Liver (tissue), 9 donors: ENCODE results near the gene RIT2. TPM values are rescaled to one million over a fixed set of nuclear protein-coding genes. Genes with fewer than 3 reads are reported as not detected.

ENCODE experiments used
- DNase-seq: peaks from one replicate; pipeline ENCODE4 v3.0.0-alpha.2; 2017; ENCODE audit warnings: low spot score
- H3K27ac ChIP-seq, 2 donors: one replicate each; pipeline ENCODE4 v1.7.0; 2013; ENCODE audit warnings: inconsistent platforms in 2 of 2, low read length in 2 of 2, control low read depth in 1 of 2, low read depth in 1 of 2, mild to moderate bottlenecking in 1 of 2
- H3K27me3 ChIP-seq, 4 donors: one replicate each; pipeline versions ENCODE4 v1.6.1 to v1.7.0; 2013; ENCODE audit warnings: low read length in 3 of 4, inconsistent platforms in 1 of 4, mild to moderate bottlenecking in 1 of 4, moderate library complexity in 1 of 4; ENCODE audit not compliant: control insufficient read depth in 4 of 4, insufficient read depth in 4 of 4
- H3K36me3 ChIP-seq, 4 donors: one replicate each; pipeline versions ENCODE4 v1.6.1 to v1.7.0; 2013; ENCODE audit warnings: low read length in 3 of 4, mild to moderate bottlenecking in 3 of 4, low read depth in 1 of 4, moderate library complexity in 1 of 4; ENCODE audit not compliant: control insufficient read depth in 4 of 4, insufficient read depth in 3 of 4
- H3K4me1 ChIP-seq, 4 donors: one replicate each; pipeline versions ENCODE4 v1.6.1 to v1.7.0; 2013; ENCODE audit warnings: low read length in 3 of 4, mild to moderate bottlenecking in 3 of 4, moderate library complexity in 1 of 4; ENCODE audit not compliant: control insufficient read depth in 4 of 4, insufficient read depth in 4 of 4
- H3K4me3 ChIP-seq, 3 donors: one replicate each; pipeline versions ENCODE4 v1.6.1 to v1.7.0; 2013; ENCODE audit warnings: low read length in 3 of 3, control low read depth in 1 of 3, low read depth in 1 of 3, mild to moderate bottlenecking in 1 of 3
- H3K9ac ChIP-seq, 2 donors: one replicate each; pipeline ENCODE4 v1.7.0; 2013; ENCODE audit warnings: low read length in 2 of 2, mild to moderate bottlenecking in 2 of 2, moderate library complexity in 2 of 2, control low read depth in 1 of 2, low read depth in 1 of 2
- H3K9me3 ChIP-seq, 4 donors: one replicate each; pipeline versions ENCODE4 v1.6.1 to v1.7.0; 2013; ENCODE audit warnings: low read length in 3 of 4; ENCODE audit not compliant: control insufficient read depth in 4 of 4
- EGR1 ChIP-seq, 2 donors: IDR thresholded peaks; 2 replicates each; pipeline ENCODE4 v1.6.1; 2016 to 2018; ENCODE audit warnings: antibody characterized with exemption in 2 of 2, low read depth in 2 of 2
- FOXA1 ChIP-seq: IDR thresholded peaks from 2 replicates; pipeline ENCODE4 v1.6.1; 2016; ENCODE audit warnings: antibody characterized with exemption
- HNF4A ChIP-seq, 2 donors: conservative IDR thresholded peaks; 2 replicates each; pipeline ENCODE4 v1.6.1; 2016; ENCODE audit warnings: antibody characterized with exemption in 2 of 2, mild to moderate bottlenecking in 2 of 2
- HNF4G ChIP-seq: IDR thresholded peaks from 2 replicates; pipeline ENCODE4 v1.6.1; 2016; ENCODE audit warnings: antibody characterized with exemption
- JUND ChIP-seq, 2 donors: IDR thresholded peaks; 2 replicates each; pipeline ENCODE4 v1.6.1; 2016; ENCODE audit warnings: antibody characterized with exemption in 2 of 2
- NR2F2 ChIP-seq: IDR thresholded peaks from 2 replicates; pipeline ENCODE4 v1.6.1; 2016; ENCODE audit warnings: antibody characterized with exemption
- RAD21 ChIP-seq, 2 donors: IDR thresholded peaks; 2 replicates each; pipeline ENCODE4 v1.6.1; 2016; ENCODE audit warnings: antibody characterized with exemption in 2 of 2, mild to moderate bottlenecking in 2 of 2
- RXRA ChIP-seq, 2 donors: IDR thresholded peaks; 2 replicates each; pipeline ENCODE4 v1.6.1; 2017 to 2018; ENCODE audit warnings: antibody characterized with exemption in 2 of 2, mild to moderate bottlenecking in 1 of 2
- SP1 ChIP-seq: IDR thresholded peaks from 2 replicates; pipeline ENCODE4 v1.6.1; 2018; ENCODE audit warnings: antibody characterized with exemption, mild to moderate bottlenecking
- YY1 ChIP-seq: IDR thresholded peaks from 2 replicates; pipeline ENCODE4 v1.6.1; 2016; ENCODE audit warnings: antibody characterized with exemption, mild to moderate bottlenecking
- WGBS: extraction: QIAGEN DNeasy Blood & Tissue Kit; methylation state at CpG from one replicate; pipeline ENCODE4 v1.1.7; 2013; 5-methylcytosine and 5-hydroxymethylcytosine counted together
- polyA plus RNA-seq, 2 donors: library from polyadenylated mRNA; stranded (reverse) in 1 of 2; unstranded in 1 of 2; fragments of 200-250 nt in 1 of 2; fragments of >200 nt in 1 of 2; fragmentation: Nextera tagmentation in 1 of 2; extraction: Ambion mirVana in 1 of 2; gene quantifications; one replicate each; pipeline versions ENCODE4 v1.2.1 to v1.2.3, GENCODE V29; 2013 to 2015
- total RNA-seq, 2 donors: library from RNA; depleted of rRNA; stranded (reverse); fragments of >200 nt; gene quantifications; one replicate each; pipeline ENCODE4 v1.2.3, GENCODE V29; 2014
- TF ChIP-seq, protein P1 (sequence below): fragments of 150-350 bp; IDR thresholded peaks from 2 replicates; pipeline ENCODE4 v1.5.1; 2017; ENCODE audit warnings: improper control_type of control experiment, low read depth, low read length; ENCODE audit not compliant: missing input control
- TF ChIP-seq, protein P2 (sequence below): IDR thresholded peaks from 2 replicates; pipeline ENCODE4 v1.6.1; 2016; ENCODE audit warnings: antibody characterized with exemption
- TF ChIP-seq, protein P3 (sequence below): IDR thresholded peaks from 2 replicates; pipeline ENCODE4 v1.6.1; 2016; ENCODE audit warnings: antibody characterized with exemption
- donor health status: healthy.
- donor health status: healthy.
- donor health status: healthy.
- donor health status: healthy.
- donor health status: healthy.

RIT2 gene
- total and polyA plus RNA-seq, 4 donors, result not detected

DNA sequence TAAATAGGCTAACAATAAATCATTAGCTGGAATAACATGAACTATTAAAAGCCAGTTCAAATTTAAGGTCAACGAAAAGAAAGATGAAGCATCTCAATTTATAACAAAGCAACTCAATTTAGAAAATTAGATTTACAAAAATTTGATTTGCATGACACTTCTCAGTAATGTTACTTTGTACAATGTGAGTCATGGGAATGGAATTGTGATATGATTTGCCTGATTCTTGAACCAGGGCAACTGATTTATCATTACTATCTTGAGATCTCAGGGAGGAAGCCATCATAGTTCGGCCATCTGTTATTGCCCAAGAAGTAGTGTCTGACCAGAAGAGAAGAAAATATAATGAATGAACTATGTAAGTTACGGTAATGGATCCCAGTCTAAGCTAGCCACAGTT lies 193.1 kb downstream of the RIT2 start:
- no peak for DNase-seq

DNA sequence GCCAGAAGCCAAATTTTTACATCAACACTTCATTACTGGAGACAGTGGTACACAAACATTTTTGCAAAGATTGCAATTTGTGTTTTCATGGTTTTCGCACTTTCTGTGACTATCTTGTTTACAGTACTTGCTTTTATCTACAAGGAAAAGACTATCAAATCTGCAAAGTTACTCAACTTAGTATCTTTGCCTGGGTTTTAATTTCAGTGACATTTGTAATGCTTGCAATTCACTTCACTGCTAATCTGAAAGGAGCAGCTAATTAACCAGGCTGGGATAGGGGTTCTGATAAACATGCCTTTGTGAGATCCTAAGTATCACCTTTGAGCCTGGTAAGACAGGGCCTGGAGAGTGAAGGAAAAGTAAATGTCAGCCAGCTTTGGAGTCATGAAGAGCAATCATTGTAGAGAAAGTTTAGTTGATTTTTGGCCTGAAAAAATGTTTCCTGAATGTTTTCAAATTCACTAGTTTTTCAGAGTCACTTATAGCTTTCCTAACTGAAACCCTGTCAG lies 194.2 kb downstream of the RIT2 start:
- H3K4me3 ChIP-seq, result no peak overlapping the region
- no peak overlapping the region for H3K27ac ChIP-seq
- no peak for TF ChIP-seq NR2F2
- no peak for TF ChIP-seq EGR1 (IDR thresholded peaks at IDR 0.05; ENCODE audit: low read depth in 2 of 2)
- no peak for TF ChIP-seq HNF4G
- TF ChIP-seq RAD21 (IDR thresholded peaks at IDR 0.05), result no peak
- TF ChIP-seq, protein P1, sequence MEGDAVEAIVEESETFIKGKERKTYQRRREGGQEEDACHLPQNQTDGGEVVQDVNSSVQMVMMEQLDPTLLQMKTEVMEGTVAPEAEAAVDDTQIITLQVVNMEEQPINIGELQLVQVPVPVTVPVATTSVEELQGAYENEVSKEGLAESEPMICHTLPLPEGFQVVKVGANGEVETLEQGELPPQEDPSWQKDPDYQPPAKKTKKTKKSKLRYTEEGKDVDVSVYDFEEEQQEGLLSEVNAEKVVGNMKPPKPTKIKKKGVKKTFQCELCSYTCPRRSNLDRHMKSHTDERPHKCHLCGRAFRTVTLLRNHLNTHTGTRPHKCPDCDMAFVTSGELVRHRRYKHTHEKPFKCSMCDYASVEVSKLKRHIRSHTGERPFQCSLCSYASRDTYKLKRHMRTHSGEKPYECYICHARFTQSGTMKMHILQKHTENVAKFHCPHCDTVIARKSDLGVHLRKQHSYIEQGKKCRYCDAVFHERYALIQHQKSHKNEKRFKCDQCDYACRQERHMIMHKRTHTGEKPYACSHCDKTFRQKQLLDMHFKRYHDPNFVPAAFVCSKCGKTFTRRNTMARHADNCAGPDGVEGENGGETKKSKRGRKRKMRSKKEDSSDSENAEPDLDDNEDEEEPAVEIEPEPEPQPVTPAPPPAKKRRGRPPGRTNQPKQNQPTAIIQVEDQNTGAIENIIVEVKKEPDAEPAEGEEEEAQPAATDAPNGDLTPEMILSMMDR, result no peak
- 59% methylated on average over 1 of the region's 1 CpG for WGBS
- H3K9me3 ChIP-seq, result no peaks in the 10 kb centered on the region
- H3K4me1 ChIP-seq, result no peaks in the 10 kb centered on the region
- DNase-seq, result no peak
- H3K27me3 ChIP-seq, result no peaks in the 10 kb centered on the region
- no peak overlapping the region for H3K9ac ChIP-seq
- no peaks in the 10 kb centered on the region for H3K36me3 ChIP-seq

More for the DNA sequence above, 193.1 kb downstream of the RIT2 start:
- Histone ChIP-seq H3K27ac (no peak overlapping the region), H3K4me3 (no peak overlapping the region), H3K4me1 (no peaks in the 10 kb centered on the region), H3K9ac (no peak overlapping the region), H3K27me3 (no peaks in the 10 kb centered on the region), H3K36me3 (no peaks in the 10 kb centered on the region), H3K9me3 (no peaks in the 10 kb centered on the region)
- WGBS, result 76% methylated on average over 3 of the region's 3 CpGs
- TF ChIP-seq FOXA1, result no peak
- TF ChIP-seq, protein P2, sequence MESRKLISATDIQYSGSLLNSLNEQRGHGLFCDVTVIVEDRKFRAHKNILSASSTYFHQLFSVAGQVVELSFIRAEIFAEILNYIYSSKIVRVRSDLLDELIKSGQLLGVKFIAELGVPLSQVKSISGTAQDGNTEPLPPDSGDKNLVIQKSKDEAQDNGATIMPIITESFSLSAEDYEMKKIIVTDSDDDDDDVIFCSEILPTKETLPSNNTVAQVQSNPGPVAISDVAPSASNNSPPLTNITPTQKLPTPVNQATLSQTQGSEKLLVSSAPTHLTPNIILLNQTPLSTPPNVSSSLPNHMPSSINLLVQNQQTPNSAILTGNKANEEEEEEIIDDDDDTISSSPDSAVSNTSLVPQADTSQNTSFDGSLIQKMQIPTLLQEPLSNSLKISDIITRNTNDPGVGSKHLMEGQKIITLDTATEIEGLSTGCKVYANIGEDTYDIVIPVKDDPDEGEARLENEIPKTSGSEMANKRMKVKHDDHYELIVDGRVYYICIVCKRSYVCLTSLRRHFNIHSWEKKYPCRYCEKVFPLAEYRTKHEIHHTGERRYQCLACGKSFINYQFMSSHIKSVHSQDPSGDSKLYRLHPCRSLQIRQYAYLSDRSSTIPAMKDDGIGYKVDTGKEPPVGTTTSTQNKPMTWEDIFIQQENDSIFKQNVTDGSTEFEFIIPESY, result no peak
- TF ChIP-seq, protein P1, result no peak
- no peak for TF ChIP-seq RXRA (IDR thresholded peaks at IDR 0.05)
- no peak for TF ChIP-seq NR2F2
- TF ChIP-seq RAD21 (IDR thresholded peaks at IDR 0.05), result no peak
- TF ChIP-seq JUND (IDR thresholded peaks at IDR 0.05), result no peak

DNA sequence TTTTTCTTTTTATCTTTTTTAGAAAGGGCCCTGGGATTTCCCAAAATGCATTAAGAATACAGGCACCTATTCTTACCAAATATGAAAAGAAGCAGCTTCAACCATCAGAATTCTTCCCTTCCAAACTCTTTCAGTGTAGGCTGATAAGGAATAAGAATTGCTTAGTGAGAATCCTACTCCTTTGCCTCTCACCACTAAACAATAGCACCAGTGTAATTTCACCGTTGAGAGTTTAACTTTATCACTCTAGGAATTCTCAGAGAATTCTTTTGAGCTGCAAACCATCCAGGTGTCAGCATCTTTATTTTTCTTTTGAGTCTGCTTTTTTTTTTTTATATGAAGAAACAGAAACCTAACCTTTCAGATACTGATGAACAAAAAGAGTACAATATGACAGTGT lies 194.9 kb downstream of the RIT2 start:
- Histone ChIP-seq H3K9ac (no peak overlapping the region), H3K4me1 (no peaks in the 10 kb centered on the region), H3K36me3 (no peaks in the 10 kb centered on the region), H3K9me3 (no peaks in the 10 kb centered on the region), H3K4me3 (no peak overlapping the region), H3K27ac (no peak overlapping the region), H3K27me3 (no peaks in the 10 kb centered on the region)
- DNase-seq, result no peak
- WGBS, result 12% methylated on average over 1 of the region's 1 CpG
- TF ChIP-seq, protein P2, result no peak
- TF ChIP-seq RXRA (IDR thresholded peaks at IDR 0.05) (no peak), HNF4G (no peak), SP1 (no peak), YY1 (no peak), HNF4A (conservative IDR thresholded peaks at IDR 0.05) (no peak), EGR1 (IDR thresholded peaks at IDR 0.05; ENCODE audit: low read depth in 2 of 2) (no peak)
- TF ChIP-seq, protein P3, sequence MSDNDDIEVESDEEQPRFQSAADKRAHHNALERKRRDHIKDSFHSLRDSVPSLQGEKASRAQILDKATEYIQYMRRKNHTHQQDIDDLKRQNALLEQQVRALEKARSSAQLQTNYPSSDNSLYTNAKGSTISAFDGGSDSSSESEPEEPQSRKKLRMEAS, result no peak
- TF ChIP-seq, protein P1, result no peak
